Hepatocyte (in vitro differentiated cells): ENCODE measurements around the gene PDGFA.

ENCODE experiments used
- CTCF ChIP-seq: fragments of 200-600 bp; sonication (generic); IDR thresholded peaks from 2 replicates; pipeline ENCODE4 v1.5.1; 2016; ENCODE audit warnings: antibody characterized with exemption, mild to moderate bottlenecking; ENCODE audit not compliant: poor library complexity
- EZH2 ChIP-seq: fragments of 200-600 bp; sonication (generic); IDR thresholded peaks from 2 replicates; pipeline ENCODE4 v1.6.1; 2016; ENCODE audit warnings: antibody characterized with exemption, mild to moderate bottlenecking, borderline replicate concordance
- EZH2phosphoT487 ChIP-seq: fragments of 200-600 bp; sonication (generic); IDR thresholded peaks from one replicate; pipeline ENCODE4 v1.6.1; 2018; ENCODE audit warnings: antibody characterized with exemption, mild to moderate bottlenecking, low read depth, moderate library complexity; ENCODE audit not compliant: unreplicated experiment, severe bottlenecking

GRCh38 chr7:451255-452225 lies 68.1 kb downstream of the PDGFA start:
- TF ChIP-seq CTCF (no peak), EZH2 (no peak), EZH2phosphoT487 (no peak)
